ENCODE measurements around the gene NT5E.

Gene NT5E

GRCh38 chr6:85459224-85459901 is 9.5 kb downstream of the NT5E start:
- DNase-seq (ENCODE audit: low read depth), result peak; percentile 97
- H3K4me3 ChIP-seq (ENCODE audit: low read length), result no peak overlapping the region
- no peak for TF ChIP-seq CTCF (conservative IDR thresholded peaks at IDR 0.05; ENCODE audit: low read length)

- TF ChIP-seq CTCF (conservative IDR thresholded peaks at IDR 0.05; ENCODE audit: low read length), result peak; percentile 23; the same call in 1 of the 2 replicates
- no peak for DNase-seq (ENCODE audit: low read depth)
- no peak overlapping the region for H3K4me3 ChIP-seq (ENCODE audit: low read length)
Observed at GRCh38 chr6:85460154-85460920, 10.5 kb downstream of the NT5E start.

- TF ChIP-seq CTCF (conservative IDR thresholded peaks at IDR 0.05; ENCODE audit: low read length), result no peak
- DNase-seq (ENCODE audit: low read depth), result peak; percentile 74
Observed at GRCh38 chr6:85460921-85461797, 11.3 kb downstream of the NT5E start.

GRCh38 chr6:85461798-85462170 is 11.9 kb downstream of the NT5E start:
- DNase-seq (ENCODE audit: low read depth), result no peak
- TF ChIP-seq CTCF (conservative IDR thresholded peaks at IDR 0.05; ENCODE audit: low read length), result no peak
- H3K4me3 ChIP-seq (ENCODE audit: low read length), result no peak overlapping the region

More at GRCh38 chr6:85460921-85461797, 11.3 kb downstream of the NT5E start:
- no peak overlapping the region for H3K4me3 ChIP-seq (ENCODE audit: low read length)

GRCh38 chr6:85462673-85463072 is 12.8 kb downstream of the NT5E start:
- DNase-seq (ENCODE audit: low read depth), result no peak
- TF ChIP-seq CTCF (conservative IDR thresholded peaks at IDR 0.05; ENCODE audit: low read length), result no peak
- no peak overlapping the region for H3K4me3 ChIP-seq (ENCODE audit: low read length)

GRCh38 chr6:85463621-85464259 is 13.9 kb downstream of the NT5E start:
- no peak for DNase-seq (ENCODE audit: low read depth)
- no peak for TF ChIP-seq CTCF (conservative IDR thresholded peaks at IDR 0.05; ENCODE audit: low read length)
- no peak overlapping the region for H3K4me3 ChIP-seq (ENCODE audit: low read length)

All from AG10803 (cell line).